Uterus (tissue), 4 donors: ENCODE results near the gene CELF4. TPM values are rescaled to one million over a fixed set of nuclear protein-coding genes. Genes with fewer than 3 reads are reported as not detected.

ENCODE experiments used
- DNase-seq, 2 donors: peaks; one replicate each; pipeline ENCODE4 v3.0.0-alpha.2; 2019 to 2020
- H3K27ac ChIP-seq, 2 donors: fragments of 200-600 bp; sonication (generic); 1 replicate in 1 of 2; 2 replicates in 1 of 2; pipeline ENCODE4 v1.5.1; 2016 to 2018
- H3K27me3 ChIP-seq, 2 donors: fragments of 200-600 bp; sonication (generic); one replicate each; pipeline ENCODE4 v1.5.1; 2018 to 2019; ENCODE audit warnings: control low read depth in 1 of 2
- H3K36me3 ChIP-seq, 2 donors: fragments of 200-600 bp; sonication (generic); one replicate each; pipeline ENCODE4 v1.5.1; 2019; ENCODE audit warnings: control low read depth in 1 of 2
- H3K4me1 ChIP-seq, 2 donors: fragments of 200-600 bp; sonication (generic); one replicate each; pipeline ENCODE4 v1.5.1; 2018 to 2019; ENCODE audit warnings: control low read depth in 1 of 2
- H3K4me3 ChIP-seq, 2 donors: fragments of 200-600 bp; sonication (generic); 1 replicate in 1 of 2; 2 replicates in 1 of 2; pipeline ENCODE4 v1.5.1; 2018 to 2019; ENCODE audit warnings: mild to moderate bottlenecking in 1 of 2
- H3K9me3 ChIP-seq, 2 donors: fragments of 200-600 bp; sonication (generic); one replicate each; pipeline ENCODE4 v1.5.1; 2019; ENCODE audit warnings: control low read depth in 1 of 2
- POLR2A ChIP-seq, 2 donors: fragments of 450-650 bp; IDR thresholded peaks; one replicate each; pipeline ENCODE4 v1.6.1; 2016; ENCODE audit warnings: antibody characterized with exemption in 2 of 2, mild to moderate bottlenecking in 1 of 2, moderate library complexity in 1 of 2
- intact Hi-C: fragments of 100-400 bp; cut with DNase I; formaldehyde crosslinking; loops from one replicate; pipeline ENCODE4 v1.15.1; 2023; ENCODE audit warnings: low total_unique reads
- total RNA-seq, 4 donors: library from RNA; depleted of rRNA in 3 of 4; stranded (reverse); fragments of >200 nt in 3 of 4; gene quantifications; one replicate each; pipeline versions ENCODE4 v1.1.0 to v1.2.4, GENCODE V29; 2014 to 2023
- TF ChIP-seq, protein P1 (sequence below), 4 experiments: fragments of 200-600 bp in 2 of 4; fragments of 450-650 bp in 2 of 4; sonication (generic) in 2 of 4; IDR thresholded peaks; one replicate each; pipeline ENCODE4 v1.5.1; 2016 to 2019; ENCODE audit warnings: antibody characterized with exemption in 4 of 4, mild to moderate bottlenecking in 2 of 4, moderate library complexity in 1 of 4
- donor health status: DM: yes; HTN: yes; CAD: no.

CELF4 gene
- total RNA-seq, 4 donors from 2014 or later: 0.18 to 1.7 TPM; not detected in 2

DNA sequence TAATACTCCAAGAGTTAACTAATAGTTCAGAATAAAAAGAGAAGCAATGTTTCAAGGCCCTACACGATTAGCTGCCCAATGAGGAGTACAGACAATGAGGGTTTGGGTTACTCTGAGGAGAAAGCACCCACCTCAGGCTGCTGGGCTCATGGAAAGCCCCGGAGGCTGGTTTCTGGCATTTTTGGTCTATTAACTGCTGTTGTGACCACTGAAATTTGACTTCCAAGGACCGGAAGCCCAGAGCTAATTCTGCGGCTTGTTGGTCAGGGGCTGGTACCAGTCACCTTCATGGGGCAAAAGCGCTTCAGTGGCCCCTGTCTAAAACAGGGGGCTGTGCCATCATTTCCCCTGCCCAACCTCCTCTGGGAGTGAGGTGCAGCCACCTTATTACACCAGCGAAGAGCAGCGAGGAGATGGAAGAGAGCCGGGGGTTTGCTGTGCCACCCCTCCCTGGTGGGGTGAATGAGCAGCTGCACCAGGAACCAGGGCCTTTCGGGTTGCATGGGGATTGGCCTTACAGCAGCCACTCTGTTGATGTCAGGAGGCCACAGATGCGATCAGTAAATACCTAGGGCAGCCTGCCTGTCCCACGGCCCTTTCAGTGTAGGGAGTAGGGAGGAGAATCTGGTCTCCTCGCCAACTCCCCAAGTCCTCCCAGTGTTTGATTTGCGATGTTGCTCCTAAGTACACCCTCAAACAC is 131.3 kb downstream of the CELF4 start:
- H3K36me3 ChIP-seq: no peaks in the 10 kb centered on the region
- no peaks in the 10 kb centered on the region for H3K4me1 ChIP-seq
- no peaks in the 10 kb centered on the region for H3K27me3 ChIP-seq
- no peak overlapping the region for H3K27ac ChIP-seq
- intact Hi-C loops: no loop called here
- DNase-seq: no peak
- no peak for TF ChIP-seq POLR2A (IDR thresholded peaks at IDR 0.05)
- TF ChIP-seq, protein P1, sequence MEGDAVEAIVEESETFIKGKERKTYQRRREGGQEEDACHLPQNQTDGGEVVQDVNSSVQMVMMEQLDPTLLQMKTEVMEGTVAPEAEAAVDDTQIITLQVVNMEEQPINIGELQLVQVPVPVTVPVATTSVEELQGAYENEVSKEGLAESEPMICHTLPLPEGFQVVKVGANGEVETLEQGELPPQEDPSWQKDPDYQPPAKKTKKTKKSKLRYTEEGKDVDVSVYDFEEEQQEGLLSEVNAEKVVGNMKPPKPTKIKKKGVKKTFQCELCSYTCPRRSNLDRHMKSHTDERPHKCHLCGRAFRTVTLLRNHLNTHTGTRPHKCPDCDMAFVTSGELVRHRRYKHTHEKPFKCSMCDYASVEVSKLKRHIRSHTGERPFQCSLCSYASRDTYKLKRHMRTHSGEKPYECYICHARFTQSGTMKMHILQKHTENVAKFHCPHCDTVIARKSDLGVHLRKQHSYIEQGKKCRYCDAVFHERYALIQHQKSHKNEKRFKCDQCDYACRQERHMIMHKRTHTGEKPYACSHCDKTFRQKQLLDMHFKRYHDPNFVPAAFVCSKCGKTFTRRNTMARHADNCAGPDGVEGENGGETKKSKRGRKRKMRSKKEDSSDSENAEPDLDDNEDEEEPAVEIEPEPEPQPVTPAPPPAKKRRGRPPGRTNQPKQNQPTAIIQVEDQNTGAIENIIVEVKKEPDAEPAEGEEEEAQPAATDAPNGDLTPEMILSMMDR (IDR thresholded peaks at IDR 0.05): no peak
- H3K9me3 ChIP-seq: no peaks in the 10 kb centered on the region
- H3K4me3 ChIP-seq: no peak overlapping the region

DNA sequence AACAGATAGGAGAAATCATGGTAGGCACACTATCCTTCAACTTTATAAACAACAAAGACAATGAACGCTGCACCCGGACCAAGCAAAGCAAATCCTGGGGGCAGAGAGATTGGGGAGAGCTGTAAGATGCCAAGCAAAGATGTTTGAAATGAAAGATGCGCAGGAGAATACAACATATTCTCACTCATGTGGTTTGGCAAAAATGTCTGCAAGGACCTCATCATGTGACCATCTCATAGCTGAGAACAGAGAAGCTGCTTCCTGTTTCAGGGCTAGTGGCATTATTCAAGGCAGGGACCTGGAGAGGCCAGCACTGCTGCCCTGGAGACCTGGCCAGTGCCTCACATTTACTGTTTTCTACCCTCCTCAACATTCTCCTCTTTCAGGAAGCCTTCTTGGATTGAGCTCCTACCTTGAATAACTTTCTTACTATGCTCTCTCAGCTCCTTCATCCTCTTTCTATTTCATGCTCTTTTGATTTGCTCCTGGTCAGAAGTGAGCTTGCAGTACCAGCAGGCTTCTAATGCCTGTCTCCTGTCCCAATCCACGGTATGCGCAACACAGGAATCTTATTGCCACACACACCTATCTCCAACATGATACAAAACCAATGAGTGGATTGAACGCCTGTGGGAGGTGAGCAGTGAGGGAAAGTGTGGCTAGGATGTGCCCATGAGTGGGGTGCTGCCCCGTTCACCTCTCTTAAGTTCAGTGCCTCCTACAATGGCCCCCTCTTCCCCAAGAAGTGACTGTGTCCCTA is 133.0 kb downstream of the CELF4 start:
- DNase-seq: no peak
- Histone ChIP-seq H3K27ac (no peak overlapping the region), H3K36me3 (no peaks in the 10 kb centered on the region), H3K9me3 (no peaks in the 10 kb centered on the region), H3K4me1 (no peaks in the 10 kb centered on the region), H3K27me3 (no peaks in the 10 kb centered on the region), H3K4me3 (no peak overlapping the region)
- no peak for TF ChIP-seq POLR2A (IDR thresholded peaks at IDR 0.05)
- TF ChIP-seq, protein P1 (IDR thresholded peaks at IDR 0.05): no peak
- intact Hi-C loops: no loop called here

GRCh38 chr18:37430357-37431076 is 135.1 kb downstream of the CELF4 start:
- no peaks in the 10 kb centered on the region for H3K27me3 ChIP-seq
- intact Hi-C loops: no loop called here
- no peaks in the 10 kb centered on the region for H3K4me1 ChIP-seq
- H3K36me3 ChIP-seq: no peaks in the 10 kb centered on the region
- no peak overlapping the region for H3K27ac ChIP-seq
- TF ChIP-seq POLR2A (IDR thresholded peaks at IDR 0.05): no peak
- TF ChIP-seq, protein P1 (IDR thresholded peaks at IDR 0.05): no peak
- no peak for DNase-seq
- no peak overlapping the region for H3K4me3 ChIP-seq
- no peaks in the 10 kb centered on the region for H3K9me3 ChIP-seq

- no peaks in the 10 kb centered on the region for H3K4me1 ChIP-seq
- H3K27ac ChIP-seq: no peak overlapping the region
- no peak for DNase-seq
- no peaks in the 10 kb centered on the region for H3K9me3 ChIP-seq
- intact Hi-C loops: no loop called here
- no peaks in the 10 kb centered on the region for H3K36me3 ChIP-seq
- no peak overlapping the region for H3K4me3 ChIP-seq
- no peak for TF ChIP-seq POLR2A (IDR thresholded peaks at IDR 0.05)
- TF ChIP-seq, protein P1 (IDR thresholded peaks at IDR 0.05): no peak
- no peaks in the 10 kb centered on the region for H3K27me3 ChIP-seq
These were observed 135.8 kb downstream of the CELF4 start for GRCh38 chr18:37429791-37430190.
